Keratinocyte (primary cell): ENCODE data around the gene NPC2. TPM values are rescaled to one million over a fixed set of nuclear protein-coding genes. Genes with fewer than 3 reads are reported as not detected.

Experiments
- DNase-seq: peaks from one replicate; pipeline ENCODE4 v3.0.0-alpha.2; 2011; ENCODE audit warnings: low read depth, missing footprints, low spot score
- FAIRE-seq: peaks from 2 replicates; lab custom pipeline; 2011; peaks lifted over from hg19 to GRCh38; lab: Jason Lieb, UNC
- H2AFZ ChIP-seq: 2 replicates; pipeline ENCODE4 v1.6.0; 2012; ENCODE audit warnings: low read length, control low read depth, inconsistent platforms; ENCODE audit not compliant: control insufficient read depth
- H3K27ac ChIP-seq: 2 replicates; pipeline ENCODE4 v1.5.1; 2011; ENCODE audit warnings: low read length; ENCODE audit not compliant: control insufficient read depth, insufficient read depth
- H3K27me3 ChIP-seq: 3 replicates; pipeline ENCODE4 v1.6.0; 2011; ENCODE audit warnings: low read length; ENCODE audit not compliant: control insufficient read depth, insufficient read depth; ENCODE audit errors: extremely low read depth
- H3K36me3 ChIP-seq, 2 experiments: 2 replicates in 1 of 2; 3 replicates in 1 of 2; pipeline ENCODE4 v1.5.1; 2011; ENCODE audit warnings: low read length in 2 of 2, mild to moderate bottlenecking in 1 of 2; ENCODE audit not compliant: control insufficient read depth in 2 of 2, insufficient read depth in 2 of 2; ENCODE audit errors: extremely low read depth in 1 of 2
- H3K4me1 ChIP-seq: 3 replicates; pipeline ENCODE4 v1.5.1; 2011; ENCODE audit warnings: low read length; ENCODE audit not compliant: control insufficient read depth, insufficient read depth; ENCODE audit errors: extremely low read depth
- H3K4me2 ChIP-seq: 3 replicates; pipeline ENCODE4 v1.6.0; 2011; ENCODE audit warnings: low read depth, low read length; ENCODE audit not compliant: control insufficient read depth, insufficient read depth; ENCODE audit errors: extremely low read depth
- H3K4me3 ChIP-seq, 3 experiments: fragments of 200-600 bp in 1 of 3; sonication (generic) in 1 of 3; 2 replicates in 2 of 3; 3 replicates in 1 of 3; pipeline ENCODE4 v1.5.1; 2011 to 2016; ENCODE audit warnings: low read length in 3 of 3, mild to moderate bottlenecking in 3 of 3, control low read depth in 2 of 3, inconsistent platforms in 1 of 3, low read depth in 1 of 3, mixed read lengths in 1 of 3, mixed run types in 1 of 3, moderate library complexity in 1 of 3; ENCODE audit not compliant: control insufficient read depth in 2 of 3, insufficient read depth in 2 of 3; ENCODE audit errors: extremely low read depth in 1 of 3
- H3K79me2 ChIP-seq: 2 replicates; pipeline ENCODE4 v1.6.0; 2012; ENCODE audit warnings: low read length; ENCODE audit not compliant: control insufficient read depth, insufficient read depth
- H3K9ac ChIP-seq: 3 replicates; pipeline ENCODE4 v1.6.0; 2011; ENCODE audit warnings: low read length; ENCODE audit not compliant: control insufficient read depth, insufficient read depth; ENCODE audit errors: extremely low read depth
- H3K9me1 ChIP-seq: 3 replicates; pipeline ENCODE4 v1.6.0; 2011; ENCODE audit warnings: low read length; ENCODE audit not compliant: control insufficient read depth, insufficient read depth; ENCODE audit errors: extremely low read depth
- H3K9me3 ChIP-seq: 2 replicates; pipeline ENCODE4 v1.5.1; 2012; ENCODE audit warnings: low read depth, low read length; ENCODE audit not compliant: control insufficient read depth
- H4K20me1 ChIP-seq: 3 replicates; pipeline ENCODE4 v1.6.0; 2011; ENCODE audit warnings: low read length; ENCODE audit not compliant: control insufficient read depth, insufficient read depth; ENCODE audit errors: extremely low read depth
- EZH2 ChIP-seq: IDR thresholded peaks from one replicate; pipeline ENCODE4 v1.6.1; 2012; ENCODE audit warnings: inconsistent platforms, mild to moderate bottlenecking, low read length, moderate library complexity
- dilution Hi-C: fragments of 300-500 bp; cut with MboI; formaldehyde crosslinking; loops from one replicate; pipeline ENCODE4 v1.7.0; 2020; ENCODE audit warnings: low sequenced_read_pairs; ENCODE audit not compliant: extremely low pct_ligation_motif_present
- polyA plus RNA-seq, 5 experiments: library from polyadenylated mRNA; depleted of rRNA in 3 of 5; stranded (reverse) in 3 of 5; stranded (forward) in 1 of 5; unstranded in 1 of 5; fragments of >200 nt; gene quantifications; 1 replicate in 1 of 5; 2 replicates in 3 of 5; 3 replicates in 1 of 5; pipeline versions ENCODE4 v1.2.1 to v1.2.3, GENCODE V29; 2011 to 2012; ENCODE audit warnings: missing spikeins in 2 of 5, low read depth in 1 of 5, low replicate concordance in 1 of 5
- TF ChIP-seq, protein P1 (sequence below), 3 experiments: IDR thresholded peaks in 1 of 3; conservative IDR thresholded peaks in 1 of 3; optimal IDR thresholded peaks in 1 of 3; 2 replicates in 2 of 3; 3 replicates in 1 of 3; pipeline versions ENCODE3 to v1.5.1; 2011; ENCODE audit warnings: low read length in 3 of 3, mild to moderate bottlenecking in 3 of 3, moderate library complexity in 2 of 3, control low read depth in 1 of 3, inconsistent platforms in 1 of 3; ENCODE audit not compliant: insufficient read depth in 2 of 3; ENCODE audit errors: extremely low read depth in 1 of 3

NPC2 gene
- polyA plus RNA-seq, 1 donor (not counting 4 experiments of a cell fraction or from before 2014, with no cell fraction given), result 221 TPM

DNA sequence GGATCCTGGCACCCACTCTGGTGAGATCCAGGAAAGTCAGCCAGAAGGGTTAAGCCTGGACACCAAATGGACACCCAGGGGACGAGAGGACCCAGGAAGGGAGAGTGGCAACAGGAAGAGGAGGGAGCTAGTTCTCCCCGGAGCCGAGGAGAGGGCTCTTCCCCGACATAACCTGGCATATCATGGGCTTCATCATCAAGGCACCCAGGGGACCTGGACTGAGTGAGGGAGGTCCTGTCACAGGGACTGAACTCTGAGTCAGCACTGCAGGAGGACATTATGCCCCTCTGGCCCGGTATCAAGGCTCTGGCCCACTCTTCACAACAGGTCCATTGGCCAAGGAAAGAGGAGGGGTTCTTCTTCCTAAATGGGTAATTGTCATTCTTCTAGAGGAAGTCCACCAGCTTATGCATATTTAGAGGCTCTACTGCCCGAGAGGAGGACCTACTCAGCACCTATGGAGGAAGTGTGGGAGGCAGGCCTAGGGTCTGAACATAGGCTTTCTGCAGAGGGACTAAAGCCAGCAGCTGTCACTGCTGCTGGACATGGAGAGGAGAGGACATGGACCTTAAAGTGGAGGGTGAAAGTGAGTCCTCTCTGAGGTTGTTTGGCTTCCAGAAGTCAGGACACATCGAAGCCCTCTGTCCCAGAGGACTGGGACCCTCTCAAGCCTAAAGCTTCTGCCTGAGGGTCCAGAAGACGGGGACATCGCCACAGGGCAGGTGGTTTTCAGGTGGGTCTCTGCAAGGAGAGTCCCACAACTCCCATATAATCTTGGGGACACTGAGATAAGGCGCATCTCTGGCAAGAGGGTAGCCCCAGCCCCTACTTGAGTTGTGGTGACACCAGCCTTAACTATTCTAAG, 19.1 kb upstream of the NPC2 start:
- Histone ChIP-seq H3K9ac (no peak overlapping the region), H3K79me2 (no peaks in the 10 kb centered on the region), H2AFZ (no peak overlapping the region), H3K36me3 (peaks cover 57% of the 10 kb centered on the region in 2 experiments), H4K20me1 (no peaks in the 10 kb centered on the region), H3K4me1 (peaks cover 15% of the 10 kb centered on the region), H3K27me3 (no peaks in the 10 kb centered on the region), H3K9me1 (no peaks in the 10 kb centered on the region), H3K4me2 (no peak overlapping the region), H3K27ac (no peak overlapping the region), H3K9me3 (no peaks in the 10 kb centered on the region), H3K4me3 (no peak overlapping the region)
- FAIRE-seq (no peak), DNase-seq (no peak)
- dilution Hi-C loops, result no loop called here
- no peak for TF ChIP-seq EZH2
- TF ChIP-seq, protein P1, sequence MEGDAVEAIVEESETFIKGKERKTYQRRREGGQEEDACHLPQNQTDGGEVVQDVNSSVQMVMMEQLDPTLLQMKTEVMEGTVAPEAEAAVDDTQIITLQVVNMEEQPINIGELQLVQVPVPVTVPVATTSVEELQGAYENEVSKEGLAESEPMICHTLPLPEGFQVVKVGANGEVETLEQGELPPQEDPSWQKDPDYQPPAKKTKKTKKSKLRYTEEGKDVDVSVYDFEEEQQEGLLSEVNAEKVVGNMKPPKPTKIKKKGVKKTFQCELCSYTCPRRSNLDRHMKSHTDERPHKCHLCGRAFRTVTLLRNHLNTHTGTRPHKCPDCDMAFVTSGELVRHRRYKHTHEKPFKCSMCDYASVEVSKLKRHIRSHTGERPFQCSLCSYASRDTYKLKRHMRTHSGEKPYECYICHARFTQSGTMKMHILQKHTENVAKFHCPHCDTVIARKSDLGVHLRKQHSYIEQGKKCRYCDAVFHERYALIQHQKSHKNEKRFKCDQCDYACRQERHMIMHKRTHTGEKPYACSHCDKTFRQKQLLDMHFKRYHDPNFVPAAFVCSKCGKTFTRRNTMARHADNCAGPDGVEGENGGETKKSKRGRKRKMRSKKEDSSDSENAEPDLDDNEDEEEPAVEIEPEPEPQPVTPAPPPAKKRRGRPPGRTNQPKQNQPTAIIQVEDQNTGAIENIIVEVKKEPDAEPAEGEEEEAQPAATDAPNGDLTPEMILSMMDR (optimal IDR thresholded peaks at IDR 0.05 in 1 of 3, IDR thresholded peaks at IDR 0.05 in 1 of 3, conservative IDR thresholded peaks at IDR 0.05 in 1 of 3; ENCODE audit: extremely low read depth in 1 of 3, insufficient read depth in 2 of 3, low read length in 3 of 3), result no peak

DNA sequence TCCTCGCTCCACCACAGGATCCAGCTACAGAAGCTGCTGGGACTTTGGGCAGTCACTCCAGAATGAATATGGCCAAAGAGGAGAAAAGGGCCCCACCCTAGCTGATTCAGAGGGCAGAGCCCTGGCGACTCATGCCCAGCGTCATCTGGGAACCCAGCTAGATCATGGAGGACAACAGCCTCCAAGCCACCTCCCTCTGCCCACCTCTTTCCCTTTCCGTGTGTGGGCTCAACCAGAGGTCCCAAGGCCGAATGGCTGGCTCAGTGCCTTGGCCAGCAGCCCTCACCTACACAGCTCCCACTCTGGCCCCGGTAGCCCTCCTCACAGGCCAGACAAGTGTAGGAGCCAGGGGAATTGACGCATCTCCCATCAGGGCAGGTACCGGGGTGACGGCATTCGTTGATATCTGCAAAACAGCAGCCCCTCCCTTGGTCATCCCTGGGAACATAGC, 17.9 kb upstream of the NPC2 start:
- Histone ChIP-seq H3K36me3 (peaks cover 61 to 66% of the 10 kb centered on the region in 2 experiments), H3K27ac (peak overlapping the region; percentile 23), H4K20me1 (no peaks in the 10 kb centered on the region), H3K4me2 (no peak overlapping the region), H3K4me3 (no peak overlapping the region), H3K9ac (peak overlapping the region; percentile 4), H3K4me1 (peaks cover 11% of the 10 kb centered on the region), H3K9me1 (no peaks in the 10 kb centered on the region), H3K27me3 (no peaks in the 10 kb centered on the region), H3K79me2 (no peaks in the 10 kb centered on the region), H2AFZ (no peak overlapping the region), H3K9me3 (no peaks in the 10 kb centered on the region)
- no peak for DNase-seq
- TF ChIP-seq EZH2, result no peak
- TF ChIP-seq, protein P1 (optimal IDR thresholded peaks at IDR 0.05 in 1 of 3, IDR thresholded peaks at IDR 0.05 in 1 of 3, conservative IDR thresholded peaks at IDR 0.05 in 1 of 3; ENCODE audit: extremely low read depth in 1 of 3, insufficient read depth in 2 of 3, low read length in 3 of 3), result no peak
- FAIRE-seq, result no peak
- dilution Hi-C loops, result no loop called here
